ENCODE data around the gene SLC8A1. TPM values are rescaled to one million over a fixed set of nuclear protein-coding genes. Genes with fewer than 3 reads are reported as not detected.

SLC8A1 gene
- total and polyA plus RNA-seq, 10 of the 15 experiments (the other 5 are each of a cell fraction or from before 2014, with no cell fraction given) = under 0.01 to 1.2 (median 0.01) TPM; not detected in 3

DNA sequence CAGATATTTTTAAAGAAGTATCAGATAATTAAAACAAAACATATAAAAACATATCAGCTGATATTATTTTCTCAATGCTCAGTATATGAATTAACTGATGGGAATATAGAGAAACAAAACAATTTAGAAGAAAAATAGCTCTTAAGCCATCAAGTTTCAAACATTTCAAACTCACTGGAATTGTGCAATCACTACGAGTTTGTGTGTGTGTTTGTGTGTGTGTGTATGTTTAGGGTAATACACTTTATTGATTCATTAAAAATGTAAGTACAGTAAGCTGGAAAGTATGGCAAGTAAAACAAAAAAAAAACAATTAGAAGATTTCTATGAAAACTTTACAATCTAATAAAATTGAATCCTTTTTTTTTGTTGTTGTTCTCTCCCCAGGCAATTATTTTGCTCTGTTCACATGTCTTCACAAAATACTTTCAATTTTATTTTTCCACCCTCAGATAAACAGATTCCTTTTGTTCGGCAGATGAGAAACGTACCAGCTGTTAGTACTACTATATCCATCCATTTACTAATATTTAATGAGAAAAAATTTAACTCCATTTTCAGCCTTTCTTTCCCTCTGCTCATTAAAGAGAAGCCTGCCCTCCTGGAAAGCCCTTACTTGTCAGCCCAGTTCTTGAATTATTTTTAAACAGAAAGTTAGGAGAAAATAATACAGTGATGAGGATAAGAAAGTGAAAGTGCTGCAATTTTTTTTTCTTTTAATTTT lies 87.6 kb downstream of the SLC8A1 start:
- Histone ChIP-seq H3K27me3 (replicated peaks in 1 of 2; ENCODE audit: control insufficient read depth in 2 of 2, insufficient read depth in 2 of 2, low read length in 1 of 2) (no peaks in the 10 kb centered on the region), H3K4me2 (ENCODE audit: control insufficient read depth, insufficient read depth) (no peak overlapping the region), H2AFZ (ENCODE audit: control insufficient read depth, low read depth, low read length) (no peak overlapping the region), H3K9ac (ENCODE audit: control insufficient read depth, insufficient read depth, low read length) (no peak overlapping the region), H3K4me3 (no peak overlapping the region), H3K27ac (ENCODE audit: control insufficient read depth, insufficient read depth) (no peak overlapping the region), H4K20me1 (ENCODE audit: control insufficient read depth, insufficient read depth) (no peaks in the 10 kb centered on the region), H3K4me1 (ENCODE audit: control insufficient read depth, insufficient read depth, low read length) (no peaks in the 10 kb centered on the region), H3K79me2 (ENCODE audit: control insufficient read depth, insufficient read depth, low read length) (no peaks in the 10 kb centered on the region), H3K9me3 (replicated peaks; ENCODE audit: control insufficient read depth, insufficient read depth, low read length) (no peaks in the 10 kb centered on the region), H3K36me3 (ENCODE audit: control insufficient read depth in 2 of 2, insufficient read depth in 2 of 2, low read length in 1 of 2) (no peaks in the 10 kb centered on the region)
- BruUV-seq (replicated peaks) = no TSS peak
- RAD21 ChIA-PET (ENCODE audit: unreplicated experiment) = interaction anchor here (1.1 kb wide), 1 partner anchor 13 kb away, joined by 3 read pairs; no protein-coding TSS in a partner anchor
- FAIRE-seq = no peak
- WGBS (ENCODE audit: insufficient coverage, insufficient replicate concordance, low lambda C conversion rate, missing lambda C conversion rate) = 27% methylated on average over 3 of the region's 3 CpGs
- SMC1A ChIA-PET (ENCODE audit: uncharacterized antibody, unreplicated experiment) = interaction anchor here (0.6 kb wide), 1 partner anchor 86 kb away, joined by 3 read pairs; no protein-coding TSS in a partner anchor
- intact Hi-C loops (cut with micrococcal nuclease; ENCODE audit: unreplicated experiment) = no loop called here
- CTCF ChIA-PET = no interaction called here
- no peak for ATAC-seq
- POLR2A ChIA-PET = interaction anchor here (0.6 kb wide), 1 partner anchor 9 kb away, joined by 3 read pairs; no protein-coding TSS in a partner anchor
- in situ Hi-C loops (cut with MboI) = no loop called here
- no peak for DNase-seq (ENCODE audit: low read depth, low spot score)
- TF ChIP-seq NR2F1 (conservative IDR thresholded peaks at IDR 0.05) (no peak), USF2 (IDR thresholded peaks at IDR 0.05; ENCODE audit: borderline replicate concordance, low read depth, low read length) (no peak), PRDM15 (CRISPR knock-in tag; IDR thresholded peaks at IDR 0.05) (no peak), NRF1 (conservative IDR thresholded peaks at IDR 0.05; ENCODE audit: low read depth, low read length) (no peak), STAT3 (IDR thresholded peaks at IDR 0.05; ENCODE audit: low read depth, low read length) (no peak), HDAC2 (IDR thresholded peaks at IDR 0.05) (no peak), STAT1 (conservative IDR thresholded peaks at IDR 0.05) (no peak), BMI1 (IDR thresholded peaks at IDR 0.05; ENCODE audit: borderline replicate concordance) (no peak), SMAD1 (IDR thresholded peaks at IDR 0.05; ENCODE audit: low read depth, partially characterized antibody) (no peak), GABPA (IDR thresholded peaks at IDR 0.05; ENCODE audit: low read depth) (no peak), RELB (IDR thresholded peaks at IDR 0.05; ENCODE audit: low read depth) (no peak), IRF4 (IDR thresholded peaks at IDR 0.05; ENCODE audit: low read depth, low read length) (no peak), TCF12 (IDR thresholded peaks at IDR 0.05; ENCODE audit: low read depth, low read length) (no peak)
- TF ChIP-seq, protein P1, sequence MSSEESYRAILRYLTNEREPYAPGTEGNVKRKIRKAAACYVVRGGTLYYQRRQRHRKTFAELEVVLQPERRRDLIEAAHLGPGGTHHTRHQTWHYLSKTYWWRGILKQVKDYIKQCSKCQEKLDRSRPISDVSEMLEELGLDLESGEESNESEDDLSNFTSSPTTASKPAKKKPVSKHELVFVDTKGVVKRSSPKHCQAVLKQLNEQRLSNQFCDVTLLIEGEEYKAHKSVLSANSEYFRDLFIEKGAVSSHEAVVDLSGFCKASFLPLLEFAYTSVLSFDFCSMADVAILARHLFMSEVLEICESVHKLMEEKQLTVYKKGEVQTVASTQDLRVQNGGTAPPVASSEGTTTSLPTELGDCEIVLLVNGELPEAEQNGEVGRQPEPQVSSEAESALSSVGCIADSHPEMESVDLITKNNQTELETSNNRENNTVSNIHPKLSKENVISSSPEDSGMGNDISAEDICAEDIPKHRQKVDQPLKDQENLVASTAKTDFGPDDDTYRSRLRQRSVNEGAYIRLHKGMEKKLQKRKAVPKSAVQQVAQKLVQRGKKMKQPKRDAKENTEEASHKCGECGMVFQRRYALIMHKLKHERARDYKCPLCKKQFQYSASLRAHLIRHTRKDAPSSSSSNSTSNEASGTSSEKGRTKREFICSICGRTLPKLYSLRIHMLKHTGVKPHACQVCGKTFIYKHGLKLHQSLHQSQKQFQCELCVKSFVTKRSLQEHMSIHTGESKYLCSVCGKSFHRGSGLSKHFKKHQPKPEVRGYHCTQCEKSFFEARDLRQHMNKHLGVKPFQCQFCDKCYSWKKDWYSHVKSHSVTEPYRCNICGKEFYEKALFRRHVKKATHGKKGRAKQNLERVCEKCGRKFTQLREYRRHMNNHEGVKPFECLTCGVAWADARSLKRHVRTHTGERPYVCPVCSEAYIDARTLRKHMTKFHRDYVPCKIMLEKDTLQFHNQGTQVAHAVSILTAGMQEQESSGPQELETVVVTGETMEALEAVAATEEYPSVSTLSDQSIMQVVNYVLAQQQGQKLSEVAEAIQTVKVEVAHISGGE (CRISPR knock-in tag; IDR thresholded peaks at IDR 0.05) = no peak

Measured in GM12878 (cell line).